ENCODE results near the gene SCAPER. TPM values are rescaled to one million over a fixed set of nuclear protein-coding genes. Genes with fewer than 3 reads are reported as not detected.

Gene SCAPER
- total RNA-seq, 1 experiment from 2014 or later: 7.4 TPM

- Histone ChIP-seq H3K4ac (ENCODE audit: low read depth, low read length) (no peak overlapping the region), H2BK15ac (ENCODE audit: low read depth, low read length) (no peak overlapping the region), H3K4me2 (ENCODE audit: insufficient read depth, insufficient read length, low read length) (no peak overlapping the region), H3K9me3 (ENCODE audit: control insufficient read depth, low read depth, low read length) (no peaks in the 10 kb centered on the region), H4K91ac (ENCODE audit: insufficient read length, low read depth, low read length) (no peak overlapping the region), H4K20me1 (ENCODE audit: control insufficient read depth, insufficient read depth, insufficient read length) (no peaks in the 10 kb centered on the region), H3K4me1 (ENCODE audit: insufficient read depth, low read length) (no peaks in the 10 kb centered on the region), H4K5ac (ENCODE audit: insufficient read length, low read depth, low read length) (no peak overlapping the region), H2BK12ac (ENCODE audit: insufficient read length, low read depth, low read length) (no peak overlapping the region), H2AFZ (ENCODE audit: low read length) (no peak overlapping the region), H2AK5ac (ENCODE audit: insufficient read length, low read length) (no peak overlapping the region), H3K23me2 (ENCODE audit: insufficient read length, low read depth, low read length, poor library complexity, severe bottlenecking) (no peaks in the 10 kb centered on the region), H3K23ac (ENCODE audit: insufficient read length, low read depth, low read length) (no peak overlapping the region), H2BK120ac (ENCODE audit: low read depth, low read length, poor library complexity, severe bottlenecking) (no peak overlapping the region), H3K27me3 (ENCODE audit: insufficient read depth, low read length) (no peaks in the 10 kb centered on the region), H2BK20ac (ENCODE audit: low read depth, low read length, poor library complexity, severe bottlenecking) (no peak overlapping the region), H3T11ph (ENCODE audit: low read length) (no peak overlapping the region), H3K18ac (ENCODE audit: insufficient read length, low read depth, low read length) (no peak overlapping the region), H3K9ac (ENCODE audit: extremely low read depth, insufficient read length, low read length) (no peak overlapping the region), H3K79me1 (ENCODE audit: insufficient read depth, low read depth, low read length, poor library complexity, severe bottlenecking) (no peaks in the 10 kb centered on the region), H3K14ac (ENCODE audit: insufficient read depth, low read length) (no peak overlapping the region), H4K8ac (replicated peaks; ENCODE audit: insufficient read length, low read depth, low read length) (no peak overlapping the region), H3K79me2 (ENCODE audit: insufficient read depth, low read length) (no peaks in the 10 kb centered on the region), H3K56ac (ENCODE audit: insufficient read length, low read depth, low read length) (no peak overlapping the region), H2BK5ac (ENCODE audit: insufficient read length, low read length) (no peak overlapping the region), H3K27ac (ENCODE audit: insufficient read length, low read depth, low read length) (no peak overlapping the region)
- TF ChIP-seq, protein P1, sequence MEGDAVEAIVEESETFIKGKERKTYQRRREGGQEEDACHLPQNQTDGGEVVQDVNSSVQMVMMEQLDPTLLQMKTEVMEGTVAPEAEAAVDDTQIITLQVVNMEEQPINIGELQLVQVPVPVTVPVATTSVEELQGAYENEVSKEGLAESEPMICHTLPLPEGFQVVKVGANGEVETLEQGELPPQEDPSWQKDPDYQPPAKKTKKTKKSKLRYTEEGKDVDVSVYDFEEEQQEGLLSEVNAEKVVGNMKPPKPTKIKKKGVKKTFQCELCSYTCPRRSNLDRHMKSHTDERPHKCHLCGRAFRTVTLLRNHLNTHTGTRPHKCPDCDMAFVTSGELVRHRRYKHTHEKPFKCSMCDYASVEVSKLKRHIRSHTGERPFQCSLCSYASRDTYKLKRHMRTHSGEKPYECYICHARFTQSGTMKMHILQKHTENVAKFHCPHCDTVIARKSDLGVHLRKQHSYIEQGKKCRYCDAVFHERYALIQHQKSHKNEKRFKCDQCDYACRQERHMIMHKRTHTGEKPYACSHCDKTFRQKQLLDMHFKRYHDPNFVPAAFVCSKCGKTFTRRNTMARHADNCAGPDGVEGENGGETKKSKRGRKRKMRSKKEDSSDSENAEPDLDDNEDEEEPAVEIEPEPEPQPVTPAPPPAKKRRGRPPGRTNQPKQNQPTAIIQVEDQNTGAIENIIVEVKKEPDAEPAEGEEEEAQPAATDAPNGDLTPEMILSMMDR (conservative IDR thresholded peaks at IDR 0.05): no peak
- Mint-ChIP-seq H3K9me3 (no peaks in the 10 kb centered on the region), H3K4me3 (no peak overlapping the region), H3K27ac (no peak overlapping the region), H3K36me3 (ENCODE audit: insufficient read depth in 1 of 3, low read depth in 3 of 3) (no peaks in the 10 kb centered on the region; a peak in 2 of 7 replicates), H3K4me1 (peaks cover 6 to 10% of the 10 kb centered on the region in 2 experiments), H3K27me3 (ENCODE audit: low read depth) (no peaks in the 10 kb centered on the region)
- WGBS (ENCODE audit: extremely low coverage, insufficient read length, low lambda C conversion rate): no CpG with 5 or more reads among the region's 4 CpGs
- no peak for DNase-seq
Measured at GRCh38 chr15:76812381-76812780, 92.8 kb downstream of the SCAPER start.

Measured in H9 (cell line).